IPS-NIHi7 (cell line): ENCODE data around the gene TAF8.
"Not testable (repeated sequence)": the region's sequence is repeated elsewhere in the genome, so short reads cannot be mapped to it uniquely, and the experiment has no call there.

Source experiments
- DNase-seq: peaks from one replicate; pipeline ENCODE4 v3.0.0; 2012; ENCODE audit warnings: mixed read lengths; ENCODE audit errors: extremely low spot score

The TAF8 gene, protein sequence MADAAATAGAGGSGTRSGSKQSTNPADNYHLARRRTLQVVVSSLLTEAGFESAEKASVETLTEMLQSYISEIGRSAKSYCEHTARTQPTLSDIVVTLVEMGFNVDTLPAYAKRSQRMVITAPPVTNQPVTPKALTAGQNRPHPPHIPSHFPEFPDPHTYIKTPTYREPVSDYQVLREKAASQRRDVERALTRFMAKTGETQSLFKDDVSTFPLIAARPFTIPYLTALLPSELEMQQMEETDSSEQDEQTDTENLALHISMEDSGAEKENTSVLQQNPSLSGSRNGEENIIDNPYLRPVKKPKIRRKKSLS

GRCh38 chr6:42050297-42051267 is at the start of gene TAF8:
Gene TAF8 (plus strand): TSS chr6:42050524. CDS start chr6:42050542, 18 bp downstream.
- peak; percentile 98 for DNase-seq

- no peak for DNase-seq
Observed at GRCh38 chr6:42001506-42001905, 48.8 kb upstream of the TAF8 start.

DNA sequence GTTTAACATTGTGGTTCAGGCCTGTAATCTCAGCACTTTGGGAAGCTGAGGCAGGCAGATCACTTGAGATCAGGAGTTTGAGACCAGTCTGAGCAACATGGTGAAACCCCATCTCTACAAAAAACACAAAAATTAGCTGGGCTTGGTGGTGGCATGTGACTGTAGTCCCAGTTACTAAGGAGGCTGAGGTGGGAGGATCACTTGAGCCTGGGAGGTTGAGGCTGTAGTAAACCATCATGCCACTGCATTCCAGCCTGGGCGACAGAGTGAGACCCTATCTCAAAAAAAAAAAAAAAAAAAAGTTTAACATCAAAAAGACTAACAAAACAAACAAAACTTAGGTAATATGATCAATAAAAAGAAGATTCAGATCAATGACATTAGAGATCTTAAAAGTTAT is 46.7 kb upstream of the TAF8 start:
- not testable (repeated sequence) for DNase-seq

DNA sequence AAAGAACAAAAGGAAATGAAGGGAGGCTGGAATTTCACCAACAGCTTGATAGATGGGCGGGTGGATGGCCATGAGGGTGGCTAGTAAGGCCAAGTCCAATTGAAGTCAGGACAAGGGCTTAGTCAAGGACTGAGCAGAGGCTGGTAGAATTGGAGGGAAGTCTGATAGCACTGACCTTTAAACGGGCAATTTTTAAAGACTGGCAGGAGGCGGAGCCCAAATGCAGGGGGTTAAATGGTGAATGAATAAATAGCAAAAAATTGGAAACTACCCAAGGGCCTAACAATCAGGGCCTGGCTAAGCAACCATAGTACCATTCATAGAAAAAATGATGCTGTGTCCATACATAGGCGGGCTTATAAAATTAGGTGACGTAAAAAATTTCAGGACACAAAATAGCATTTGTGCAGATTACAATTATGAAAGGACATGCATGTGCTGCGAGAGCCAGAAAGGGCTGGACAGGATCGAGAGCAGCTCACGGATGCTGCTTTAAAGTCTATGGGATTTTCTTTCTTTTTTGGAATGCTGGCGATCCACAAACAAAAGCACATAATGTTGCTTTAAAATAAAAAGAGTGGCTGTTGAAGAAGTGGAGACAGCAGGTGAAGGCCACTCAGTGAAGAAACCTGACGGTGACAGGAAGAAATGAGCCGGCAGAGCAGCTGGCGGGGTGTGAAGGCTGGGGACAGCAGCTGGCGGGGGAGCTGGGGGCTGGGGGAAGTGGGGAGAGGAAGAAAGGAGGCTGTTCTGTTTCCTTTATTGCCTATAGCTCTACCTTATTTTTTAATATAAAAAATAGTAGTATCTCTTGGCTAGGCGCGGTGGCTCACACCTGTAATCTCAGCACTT is 42.8 kb upstream of the TAF8 start:
- DNase-seq, result no peak

- not testable (repeated sequence) for DNase-seq
Observed at GRCh38 chr6:42008138-42008528, 42.2 kb upstream of the TAF8 start.

DNA sequence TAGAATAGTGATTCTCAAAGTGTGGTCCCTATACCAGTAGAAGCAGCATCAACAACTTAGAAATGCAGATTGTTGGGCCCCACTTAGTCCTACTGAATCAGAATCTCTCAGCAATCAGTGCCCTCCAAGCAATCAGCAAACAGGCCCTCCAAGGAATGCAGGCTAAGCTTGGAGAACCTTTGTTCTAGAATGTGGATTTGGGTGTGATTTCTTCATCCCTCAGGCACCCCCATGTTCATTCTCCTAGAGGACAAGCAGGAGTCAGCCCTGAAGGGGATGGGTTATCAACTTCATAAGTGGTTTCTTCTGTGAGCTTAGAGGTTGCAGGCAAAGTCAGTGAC is 40.5 kb upstream of the TAF8 start:
- DNase-seq, result no peak

DNA sequence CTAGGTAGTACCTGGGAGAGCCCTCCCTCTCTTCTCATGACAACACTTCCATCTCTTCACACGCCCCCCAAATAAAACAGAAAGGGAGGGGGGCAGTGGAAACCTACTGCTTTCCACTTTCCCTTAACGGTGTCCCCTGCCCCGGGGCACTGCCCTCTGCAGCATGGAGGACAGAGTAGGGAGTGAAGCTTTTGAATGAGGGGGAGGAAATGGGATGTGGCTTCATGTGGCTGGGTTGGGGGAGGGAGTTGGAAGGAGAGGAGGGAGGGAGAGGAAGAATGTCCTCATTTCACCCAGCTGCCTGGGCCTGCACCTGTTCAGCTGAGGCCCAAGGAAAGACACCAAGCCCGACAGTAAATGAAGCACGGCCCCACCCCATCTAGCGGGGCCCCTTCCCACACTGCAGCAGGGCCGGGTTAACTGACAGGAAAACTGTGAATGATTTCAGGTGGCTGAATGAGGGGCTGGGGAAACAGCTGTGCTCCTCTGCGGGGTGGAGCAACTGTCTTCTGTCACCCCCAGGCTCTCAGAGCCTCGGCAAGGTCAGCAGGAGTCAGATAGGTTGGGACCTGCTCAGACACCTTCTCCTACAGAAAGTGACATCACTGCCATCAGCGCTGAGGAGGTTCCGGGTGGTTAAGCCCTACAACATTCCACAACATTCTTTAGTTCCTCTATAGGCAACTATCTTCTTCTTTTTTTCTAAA is 40.0 kb upstream of the TAF8 start:
- peak; percentile 76 for DNase-seq

- no peak for DNase-seq
Observed at GRCh38 chr6:42010909-42011308, 39.4 kb upstream of the TAF8 start.

DNA sequence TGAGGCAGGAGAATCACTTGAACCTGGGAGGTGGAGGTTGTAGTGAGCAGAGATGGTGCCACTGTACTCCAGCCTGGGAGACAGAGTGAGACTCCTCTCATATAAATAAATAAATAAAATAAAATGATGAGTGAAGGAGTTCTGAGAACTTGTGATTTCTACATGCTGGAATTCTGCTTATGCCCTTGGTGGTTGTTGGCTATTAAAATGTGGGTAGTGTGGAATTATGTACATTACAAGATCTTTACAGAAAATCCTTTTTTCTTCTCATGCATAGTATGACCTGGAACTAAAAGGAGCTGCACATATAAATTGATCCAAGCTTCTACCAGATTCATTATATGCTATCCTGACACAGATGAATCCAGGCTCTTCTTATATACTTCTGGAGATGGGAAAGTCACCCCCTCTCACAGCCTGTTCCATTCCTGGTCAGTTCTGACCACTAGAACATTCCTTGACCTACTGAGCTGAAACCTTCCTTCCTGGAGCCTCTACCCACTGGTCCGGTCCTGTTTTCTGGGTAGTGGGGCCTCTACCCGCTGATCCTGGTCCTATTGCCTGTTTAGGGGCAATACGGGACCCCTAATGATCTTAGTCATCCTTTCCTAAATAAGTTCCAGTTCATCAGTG is 37.7 kb upstream of the TAF8 start:
- no peak for DNase-seq

GRCh38 chr6:42013134-42013516 is 37.2 kb upstream of the TAF8 start:
- no peak for DNase-seq

DNA sequence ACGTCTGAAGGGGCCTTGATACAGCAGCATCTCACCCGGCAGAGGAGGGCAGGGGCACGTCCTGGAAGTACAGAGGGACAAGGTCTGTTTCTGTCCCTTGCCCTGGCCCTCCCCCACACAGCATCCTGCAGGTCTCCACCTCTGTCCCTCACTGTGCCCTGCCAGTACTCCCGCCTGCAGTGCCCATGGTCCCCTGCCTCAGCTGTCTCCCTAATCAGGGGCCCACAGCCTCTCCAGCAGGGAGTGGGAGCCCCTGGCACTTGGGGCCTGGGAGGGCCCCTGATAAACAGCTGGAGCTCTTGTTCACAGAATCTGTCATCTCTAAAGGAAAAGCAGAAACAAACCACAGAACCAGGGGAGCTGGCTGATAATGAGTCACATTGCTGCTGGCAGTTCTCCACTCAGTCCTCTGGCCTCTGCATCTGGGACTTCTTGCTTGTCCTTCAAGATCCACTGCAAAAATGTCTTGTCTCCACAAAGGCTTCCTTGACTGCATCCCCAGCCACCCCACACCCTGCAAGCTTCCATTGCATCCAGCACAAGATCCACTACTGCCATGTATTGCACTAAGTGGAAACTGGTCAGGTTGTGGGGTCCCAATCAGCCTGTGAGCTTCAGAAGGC is 33.2 kb upstream of the TAF8 start:
- DNase-seq, result peak; percentile 11

DNA sequence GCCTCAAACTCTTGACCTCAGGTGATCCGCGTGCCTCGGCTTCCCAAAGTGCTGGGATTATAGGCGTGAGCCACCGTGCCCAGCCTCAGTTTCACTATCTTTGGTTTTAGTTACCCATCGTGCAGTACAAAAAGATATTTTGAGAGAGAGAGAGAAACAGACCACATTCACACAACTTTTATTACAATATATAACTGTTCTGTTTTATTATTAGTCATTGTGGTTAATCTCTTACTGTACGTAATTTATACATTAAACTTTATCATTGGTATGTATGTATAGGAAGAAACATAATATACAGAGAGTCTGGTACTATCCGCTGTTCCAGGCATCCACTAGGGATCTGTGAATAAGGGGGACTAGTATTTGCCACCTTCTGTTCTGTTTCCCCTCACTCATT is 29.4 kb upstream of the TAF8 start:
- no peak for DNase-seq

DNA sequence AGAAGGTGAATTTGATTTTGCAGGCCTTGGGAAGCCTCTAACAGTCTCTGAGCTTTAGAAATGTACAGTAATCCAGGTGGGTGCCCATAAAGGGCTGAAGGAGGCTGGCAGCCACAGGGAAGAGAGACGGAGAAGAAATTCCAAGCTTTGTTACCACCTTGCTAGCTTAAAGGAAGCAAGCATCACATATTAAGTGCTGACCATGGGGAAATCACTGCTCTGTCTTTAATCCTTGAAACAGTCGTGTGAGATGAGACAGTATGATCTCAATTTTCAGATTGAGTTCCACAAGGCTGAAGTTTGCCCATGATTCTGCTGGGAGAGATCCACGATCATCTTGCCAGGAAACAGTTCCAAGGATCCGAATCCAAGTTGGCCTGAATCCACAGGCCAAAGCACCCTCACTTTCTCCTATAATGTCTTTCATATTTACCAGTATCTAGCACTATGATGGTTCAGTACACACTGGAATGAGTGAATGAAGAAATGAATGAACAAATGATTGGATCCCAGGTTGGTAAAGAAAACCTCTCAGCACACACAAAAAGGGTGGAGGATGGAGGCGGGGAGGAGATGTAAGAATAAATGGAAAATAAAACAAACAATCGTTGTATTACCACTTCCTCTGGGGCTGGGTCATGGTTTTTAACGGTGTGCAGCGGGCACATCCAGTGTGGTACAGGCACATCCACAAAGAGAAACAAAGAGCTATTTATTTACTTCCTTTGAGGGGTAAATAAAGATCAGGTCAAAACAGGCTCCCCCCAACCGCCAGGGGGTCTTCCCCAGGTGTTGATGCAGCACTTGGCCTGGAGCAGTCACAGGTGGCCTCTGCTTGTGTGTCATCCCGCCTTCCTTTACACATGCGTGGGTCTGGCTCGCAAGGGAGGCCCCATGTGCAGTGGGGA is 28.2 kb upstream of the TAF8 start:
- peak; percentile 28 for DNase-seq

DNA sequence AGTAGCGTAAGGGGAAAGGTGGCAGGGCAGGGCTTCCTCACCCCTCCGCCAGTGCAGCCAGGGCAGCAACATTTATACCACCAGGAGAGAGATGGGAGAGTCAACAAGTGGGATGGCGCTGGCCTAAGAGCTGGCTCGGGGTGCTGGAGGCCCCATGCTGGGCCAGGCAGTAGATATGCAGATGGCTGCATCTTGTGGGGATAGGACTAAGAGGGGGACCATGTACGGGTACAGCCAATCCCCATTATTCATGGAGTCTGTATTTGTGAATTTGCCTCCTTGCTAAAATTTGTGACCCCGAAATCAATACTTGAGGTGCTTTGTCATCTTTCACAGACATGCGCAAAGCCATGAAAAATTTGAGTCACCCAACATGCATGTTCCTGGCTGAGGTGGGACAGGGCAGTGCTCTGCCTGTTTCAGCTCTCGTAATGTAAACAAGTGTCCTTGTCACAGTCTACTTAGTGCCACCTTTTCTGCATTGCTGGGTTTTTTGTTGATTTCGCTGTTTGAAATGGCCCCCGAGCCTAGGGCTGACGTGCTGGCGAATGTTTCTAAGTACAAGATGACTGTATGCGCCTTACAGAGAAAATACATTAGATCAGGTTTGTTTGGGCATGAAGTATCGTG is 27.5 kb upstream of the TAF8 start:
- DNase-seq, result no peak

- no peak for DNase-seq
Observed at GRCh38 chr6:42025066-42025844, 25.1 kb upstream of the TAF8 start.

- DNase-seq, result no peak
Observed at GRCh38 chr6:42025845-42026243, 24.5 kb upstream of the TAF8 start.

- no peak for DNase-seq
Observed at GRCh38 chr6:42026540-42026939, 23.8 kb upstream of the TAF8 start.
